GM21390 (cell line): ENCODE measurements around the gene COL24A1.
A peak's percentile ranks its signal among the peaks of the same experiment; 100 is the strongest.
"Not testable (repeated sequence)": the region's sequence is repeated elsewhere in the genome, so short reads cannot be mapped to it uniquely, and the experiment has no call there.

Experiments
- ATAC-seq: cut with Tn5 transposase; IDR thresholded peaks from one replicate; pipeline ENCODE4 v1.9.1; 2021; ENCODE audit not compliant: unreplicated experiment

Gene COL24A1

GRCh38 chr1:86000601-86001000, 156.0 kb downstream of the COL24A1 start:
- ATAC-seq, result no peak

- ATAC-seq, result no peak
These were observed 158.3 kb downstream of the COL24A1 start for GRCh38 chr1:85998105-85998855.

- ATAC-seq, result peak; percentile 47
These were observed 163.8 kb downstream of the COL24A1 start for GRCh38 chr1:85992791-85993190.

- ATAC-seq, result no peak
These were observed 165.3 kb downstream of the COL24A1 start for GRCh38 chr1:85991261-85991660.

GRCh38 chr1:85984636-85985035, 171.9 kb downstream of the COL24A1 start:
- no peak for ATAC-seq

- ATAC-seq, result no peak
These were observed 173.3 kb downstream of the COL24A1 start for GRCh38 chr1:85983316-85983715.

GRCh38 chr1:85976516-85977205, 179.9 kb downstream of the COL24A1 start:
- no peak for ATAC-seq

- ATAC-seq, result no peak
These were observed 180.6 kb downstream of the COL24A1 start for GRCh38 chr1:85975912-85976371.

- no peak for ATAC-seq
These were observed 194.1 kb downstream of the COL24A1 start for GRCh38 chr1:85962457-85962856.

GRCh38 chr1:85957760-85958159, 198.8 kb downstream of the COL24A1 start:
- ATAC-seq, result no peak

- not testable (repeated sequence) for ATAC-seq
These were observed 201.4 kb downstream of the COL24A1 start for GRCh38 chr1:85955218-85955617.

- no peak for ATAC-seq
These were observed 204.1 kb downstream of the COL24A1 start for GRCh38 chr1:85952460-85952859.

GRCh38 chr1:85947186-85947585, 209.4 kb downstream of the COL24A1 start:
- ATAC-seq, result no peak

- ATAC-seq, result no peak
These were observed 212.6 kb downstream of the COL24A1 start for GRCh38 chr1:85943945-85944344.

- ATAC-seq, result no peak
These were observed 213.0 kb downstream of the COL24A1 start for GRCh38 chr1:85943526-85943925.

- ATAC-seq, result no peak
These were observed 215.8 kb downstream of the COL24A1 start for GRCh38 chr1:85940656-85941306.

GRCh38 chr1:85938829-85939228, 217.7 kb downstream of the COL24A1 start:
- ATAC-seq, result no peak

GRCh38 chr1:85936470-85936869, 220.1 kb downstream of the COL24A1 start:
- ATAC-seq, result no peak

GRCh38 chr1:85936057-85936456, 220.5 kb downstream of the COL24A1 start:
- ATAC-seq, result no peak

GRCh38 chr1:85935234-85935633, 221.3 kb downstream of the COL24A1 start:
- ATAC-seq, result no peak

GRCh38 chr1:85934516-85934915, 222.1 kb downstream of the COL24A1 start:
- ATAC-seq, result no peak

- no peak for ATAC-seq
These were observed 222.6 kb downstream of the COL24A1 start for GRCh38 chr1:85933961-85934360.
